H9 (cell line): ENCODE data around the gene CALN1. TPM values are rescaled to one million over a fixed set of nuclear protein-coding genes. Genes with fewer than 3 reads are reported as not detected.

Experiments used
- DNase-seq: peaks from one replicate; pipeline ENCODE4 v3.0.0-alpha.2; 2017
- H2AFZ ChIP-seq: one replicate; pipeline ENCODE4 v1.6.1; 2013; ENCODE audit warnings: mild to moderate bottlenecking, low read length, control low read depth, moderate library complexity
- H2AK5ac ChIP-seq: 2 replicates; pipeline ENCODE4 v1.6.1; 2013; ENCODE audit warnings: low read length, control low read depth, mixed read lengths; ENCODE audit not compliant: insufficient read length
- H2BK120ac ChIP-seq: one replicate; pipeline ENCODE4 v1.6.1; 2013; ENCODE audit warnings: low read depth, mild to moderate bottlenecking, low read length, control low read depth, inconsistent platforms; ENCODE audit not compliant: poor library complexity, severe bottlenecking
- H2BK12ac ChIP-seq: 2 replicates; pipeline ENCODE4 v1.6.1; 2013; ENCODE audit warnings: low read length, control low read depth, mixed read lengths, low read depth; ENCODE audit not compliant: insufficient read length
- H2BK15ac ChIP-seq: 2 replicates; pipeline ENCODE4 v1.6.1; 2013; ENCODE audit warnings: low read depth, low read length, control low read depth
- H2BK20ac ChIP-seq: one replicate; pipeline ENCODE4 v1.6.1; 2013; ENCODE audit warnings: low read depth, mild to moderate bottlenecking, low read length, control low read depth, inconsistent platforms; ENCODE audit not compliant: poor library complexity, severe bottlenecking
- H2BK5ac ChIP-seq: 2 replicates; pipeline ENCODE4 v1.6.1; 2013; ENCODE audit warnings: low read length, control low read depth, mixed read lengths; ENCODE audit not compliant: insufficient read length
- H3K14ac ChIP-seq: 2 replicates; pipeline ENCODE4 v1.6.1; 2013; ENCODE audit warnings: low read length, control low read depth; ENCODE audit not compliant: insufficient read depth
- H3K18ac ChIP-seq: 2 replicates; pipeline ENCODE4 v1.6.1; 2013; ENCODE audit warnings: low read depth, mild to moderate bottlenecking, mixed read lengths, low read length, control low read depth; ENCODE audit not compliant: insufficient read length
- H3K23ac ChIP-seq: 2 replicates; pipeline ENCODE4 v1.6.1; 2013; ENCODE audit warnings: low read length, control low read depth, mixed read lengths, low read depth; ENCODE audit not compliant: insufficient read length
- H3K23me2 ChIP-seq: 2 replicates; pipeline ENCODE4 v1.6.1; 2013; ENCODE audit warnings: low read depth, mild to moderate bottlenecking, mixed read lengths, low read length, control low read depth; ENCODE audit not compliant: insufficient read length, poor library complexity, severe bottlenecking
- H3K27ac ChIP-seq: 2 replicates; pipeline ENCODE4 v1.5.1; 2013; ENCODE audit warnings: low read length, control low read depth, mixed read lengths, low read depth; ENCODE audit not compliant: insufficient read length
- H3K27me3 ChIP-seq: 2 replicates; pipeline ENCODE4 v1.6.1; 2013; ENCODE audit warnings: low read length, control low read depth, inconsistent platforms; ENCODE audit not compliant: insufficient read depth
- H3K4ac ChIP-seq: 2 replicates; pipeline ENCODE4 v1.6.1; 2013; ENCODE audit warnings: low read depth, mild to moderate bottlenecking, control low read depth, inconsistent platforms, low read length, moderate library complexity
- H3K4me1 ChIP-seq: 2 replicates; pipeline ENCODE4 v1.6.1; 2013; ENCODE audit warnings: low read length, control low read depth, inconsistent platforms; ENCODE audit not compliant: insufficient read depth
- H3K4me2 ChIP-seq: 2 replicates; pipeline ENCODE4 v1.6.1; 2013; ENCODE audit warnings: low read length, control low read depth, mixed read lengths; ENCODE audit not compliant: insufficient read length, insufficient read depth
- H3K56ac ChIP-seq: 2 replicates; pipeline ENCODE4 v1.6.1; 2013; ENCODE audit warnings: low read depth, mild to moderate bottlenecking, mixed read lengths, low read length, control low read depth; ENCODE audit not compliant: insufficient read length
- H3K79me1 ChIP-seq: 2 replicates; pipeline ENCODE4 v1.6.1; 2013; ENCODE audit warnings: low read depth, mild to moderate bottlenecking, moderate library complexity, low read length, control low read depth, inconsistent platforms; ENCODE audit not compliant: insufficient read depth, poor library complexity, severe bottlenecking
- H3K79me2 ChIP-seq: 2 replicates; pipeline ENCODE4 v1.6.1; 2013; ENCODE audit warnings: low read length, control low read depth, inconsistent platforms; ENCODE audit not compliant: insufficient read depth
- H3K9ac ChIP-seq: 2 replicates; pipeline ENCODE4 v1.6.1; 2013; ENCODE audit warnings: low read length, control low read depth, mixed read lengths; ENCODE audit not compliant: insufficient read length; ENCODE audit errors: extremely low read depth
- H3K9me3 ChIP-seq: one replicate; pipeline ENCODE4 v1.6.1; 2013; ENCODE audit warnings: low read depth, low read length, inconsistent platforms; ENCODE audit not compliant: control insufficient read depth
- H3T11ph ChIP-seq: one replicate; pipeline ENCODE4 v1.6.1; 2013; ENCODE audit warnings: mild to moderate bottlenecking, low read length, control low read depth, inconsistent platforms
- H4K20me1 ChIP-seq: one replicate; pipeline ENCODE4 v1.6.1; 2013; ENCODE audit not compliant: control insufficient read depth, insufficient read length, insufficient read depth
- H4K5ac ChIP-seq: 2 replicates; pipeline ENCODE4 v1.6.1; 2013; ENCODE audit warnings: low read depth, mild to moderate bottlenecking, mixed read lengths, low read length, control low read depth; ENCODE audit not compliant: insufficient read length
- H4K8ac ChIP-seq: replicated peaks from 2 replicates; pipeline ENCODE4 v1.6.1; 2013; ENCODE audit warnings: low read length, control low read depth, mixed read lengths, low read depth; ENCODE audit not compliant: insufficient read length
- H4K91ac ChIP-seq: 2 replicates; pipeline ENCODE4 v1.6.1; 2013; ENCODE audit warnings: low read depth, mild to moderate bottlenecking, moderate library complexity, mixed read lengths, low read length, control low read depth; ENCODE audit not compliant: insufficient read length
- H3K27ac Mint-ChIP-seq, 3 experiments: 2 replicates in 2 of 3; 3 replicates in 1 of 3; pipeline ENCODE4 v1.8.0; 2020 to 2021; ENCODE audit warnings: mixed read lengths in 3 of 3, mild to moderate bottlenecking in 1 of 3, moderate library complexity in 1 of 3
- H3K27me3 Mint-ChIP-seq: 2 replicates; pipeline ENCODE4 v1.8.0; 2021; ENCODE audit warnings: low read depth, mild to moderate bottlenecking, moderate library complexity, mixed read lengths
- H3K36me3 Mint-ChIP-seq, 3 experiments: 2 replicates in 2 of 3; 3 replicates in 1 of 3; pipeline ENCODE4 v1.8.0; 2020 to 2021; ENCODE audit warnings: low read depth in 3 of 3, mixed read lengths in 3 of 3; ENCODE audit not compliant: insufficient read depth in 1 of 3
- H3K4me1 Mint-ChIP-seq, 2 experiments: 2 replicates each; pipeline ENCODE4 v1.8.0; 2020; ENCODE audit warnings: mixed read lengths in 2 of 2
- H3K4me3 Mint-ChIP-seq, 2 experiments: 2 replicates in 1 of 2; 3 replicates in 1 of 2; pipeline ENCODE4 v1.8.0; 2020 to 2021; ENCODE audit warnings: mild to moderate bottlenecking in 2 of 2, mixed read lengths in 2 of 2, moderate library complexity in 1 of 2
- H3K9me3 Mint-ChIP-seq, 2 experiments: 2 replicates in 1 of 2; 3 replicates in 1 of 2; pipeline ENCODE4 v1.8.0; 2020; ENCODE audit warnings: mild to moderate bottlenecking in 2 of 2, mixed read lengths in 2 of 2, moderate library complexity in 1 of 2
- CTCF ChIP-seq: fragments of 200-600 bp; sonication (generic); conservative IDR thresholded peaks from 3 replicates; pipeline ENCODE4 v1.8.0; 2021; ENCODE audit warnings: antibody characterized with exemption, mild to moderate bottlenecking
- WGBS: extraction: QIAGEN DNeasy Blood & Tissue Kit; methylation state at CpG from one replicate; pipeline ENCODE4 v1.1.7; 2013; ENCODE audit warnings: missing lambda C conversion rate, low lambda C conversion rate, mixed read lengths; ENCODE audit not compliant: insufficient read length; ENCODE audit errors: extremely low coverage; 5-methylcytosine and 5-hydroxymethylcytosine counted together
- total RNA-seq: library from RNA; stranded (reverse); gene quantifications from 2 replicates; pipeline ENCODE4 v1.2.1, GENCODE V29; 2021

The CALN1 gene
- total RNA-seq, 1 experiment from 2014 or later: 2.8 TPM

GRCh38 chr7:72127136-72127535, 285.0 kb downstream of the CALN1 start:
- Mint-ChIP-seq H3K9me3 (peaks cover 4 to 6% of the 10 kb centered on the region in 2 experiments; a peak in 4 of 5 replicates), H3K4me3 (no peak overlapping the region), H3K27ac (no peak overlapping the region), H3K36me3 (peaks cover 0 to 6% (median 4%) of the 10 kb centered on the region in 3 experiments; a peak in 3 of 7 replicates), H3K4me1 (peaks cover 0 to 2% of the 10 kb centered on the region in 2 experiments; a peak in 1 of 4 replicates), H3K27me3 (no peaks in the 10 kb centered on the region; the same call in 1 of the 2 replicates)
- Histone ChIP-seq H3K18ac (no peak overlapping the region), H3T11ph (no peak overlapping the region), H2AFZ (no peak overlapping the region), H3K27me3 (no peaks in the 10 kb centered on the region), H4K20me1 (no peaks in the 10 kb centered on the region), H3K9ac (no peak overlapping the region), H3K23me2 (no peaks in the 10 kb centered on the region), H3K4me2 (no peak overlapping the region), H3K4ac (no peak overlapping the region), H4K91ac (no peak overlapping the region), H3K14ac (no peak overlapping the region), H3K27ac (no peak overlapping the region), H3K9me3 (no peaks in the 10 kb centered on the region), H3K79me2 (no peaks in the 10 kb centered on the region), H3K23ac (no peak overlapping the region), H3K79me1 (no peaks in the 10 kb centered on the region), H4K5ac (no peak overlapping the region), H3K56ac (no peak overlapping the region), H4K8ac (no peak overlapping the region), H2BK12ac (no peak overlapping the region), H2BK15ac (no peak overlapping the region), H2BK120ac (no peak overlapping the region), H2BK5ac (no peak overlapping the region), H2AK5ac (no peak overlapping the region), H3K4me1 (no peaks in the 10 kb centered on the region), H2BK20ac (no peak overlapping the region)
- TF ChIP-seq CTCF: no peak
- no peak for DNase-seq
- no CpG with 5 or more reads among the region's 1 CpG for WGBS
